LoVo (cell line): Measurements from ENCODE around the gene EML3.
"Not testable (repeated sequence)": the region's sequence is repeated elsewhere in the genome, so short reads cannot be mapped to it uniquely, and the experiment has no call there.

Source experiments
- DNase-seq: peaks from one replicate; pipeline ENCODE4 v3.0.0-alpha.2; 2016; ENCODE audit warnings: low spot score

The EML3 gene

DNA sequence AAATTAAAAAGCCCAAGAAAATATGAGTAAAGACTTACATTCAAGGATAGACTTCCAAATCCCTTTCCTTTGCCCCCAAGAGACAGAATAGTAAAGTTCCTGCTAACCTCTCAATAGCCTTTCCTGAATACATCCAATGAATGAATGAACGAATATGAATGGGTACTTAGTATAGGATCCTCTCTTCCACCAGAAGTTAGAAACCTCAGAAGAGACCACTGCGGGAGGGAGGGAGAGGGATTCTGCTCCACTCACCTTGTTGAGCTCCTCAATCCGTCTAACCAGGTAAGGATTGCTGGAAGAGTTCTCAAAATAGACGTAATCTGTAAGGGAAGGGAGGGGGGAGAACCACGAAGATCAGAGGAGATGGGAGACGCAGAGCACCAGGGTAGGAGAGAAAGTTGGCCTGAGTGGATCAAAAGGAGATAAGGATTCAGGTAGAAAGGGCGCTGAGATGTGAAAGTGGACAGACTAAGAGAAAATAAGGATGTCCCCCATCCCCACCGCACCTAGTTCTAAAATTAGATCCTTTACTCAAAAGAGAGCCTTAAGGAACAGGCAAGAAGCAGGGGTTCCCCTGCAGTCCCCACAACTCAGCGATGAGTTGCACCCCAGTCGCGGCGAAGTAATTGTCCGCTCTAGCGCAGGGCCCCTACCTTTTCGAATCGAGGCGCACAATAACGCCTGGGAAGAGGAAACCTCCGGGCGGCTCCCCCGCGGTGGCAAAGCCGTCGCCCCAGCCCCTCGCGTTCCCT is 12.0 kb downstream of the EML3 start:
- no peak for DNase-seq

DNA sequence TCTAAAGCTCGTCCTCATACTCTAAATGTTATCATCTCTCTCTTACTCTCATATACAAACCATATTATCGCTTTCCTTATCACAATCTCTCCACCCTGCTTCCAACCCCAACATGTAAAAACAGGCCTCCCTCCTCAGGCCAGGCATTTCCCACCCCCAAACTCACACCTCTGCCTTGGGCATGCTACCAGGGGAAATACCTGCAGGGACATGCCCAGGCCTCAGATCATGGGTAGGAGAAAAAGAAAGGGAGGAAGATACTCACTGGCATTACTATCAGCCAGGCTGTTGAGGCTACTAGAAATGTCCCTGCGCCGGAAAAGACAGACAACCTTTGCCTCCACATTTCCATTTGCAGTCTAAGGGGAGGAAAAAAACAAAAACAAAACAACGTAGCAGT is 12.7 kb downstream of the EML3 start:
- DNase-seq: no peak

DNA sequence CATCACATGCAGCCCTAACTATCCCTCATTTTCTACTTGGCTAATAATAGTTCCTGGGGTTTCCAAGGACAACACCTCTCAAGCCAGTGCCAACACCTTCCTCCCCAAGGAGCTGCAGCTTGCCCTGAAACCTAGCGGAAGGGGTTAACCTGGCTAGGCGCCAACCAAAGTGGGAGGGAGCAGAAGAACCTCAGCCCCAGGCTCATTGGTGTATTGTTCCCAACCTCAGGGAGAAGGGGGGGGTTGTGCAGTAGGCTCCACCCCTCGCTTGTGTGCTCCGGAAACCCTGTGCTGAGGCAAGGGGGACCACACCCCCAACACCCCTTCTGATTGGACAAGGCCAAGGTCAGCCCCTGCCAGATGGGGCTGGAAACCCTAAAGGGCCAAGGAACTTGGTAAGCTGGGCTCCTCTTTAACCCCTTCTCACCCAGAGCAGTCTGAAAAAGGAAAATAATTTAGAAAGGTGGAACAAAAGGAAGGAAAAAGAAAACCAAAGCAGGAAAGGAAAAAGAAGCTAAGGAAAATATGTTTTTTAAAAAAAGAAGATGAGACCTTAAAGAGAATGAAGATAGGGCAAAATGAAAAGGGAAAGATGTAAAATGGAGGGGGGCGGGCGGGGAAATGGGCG is 13.4 kb downstream of the EML3 start:
- DNase-seq: peak; percentile 82

DNA sequence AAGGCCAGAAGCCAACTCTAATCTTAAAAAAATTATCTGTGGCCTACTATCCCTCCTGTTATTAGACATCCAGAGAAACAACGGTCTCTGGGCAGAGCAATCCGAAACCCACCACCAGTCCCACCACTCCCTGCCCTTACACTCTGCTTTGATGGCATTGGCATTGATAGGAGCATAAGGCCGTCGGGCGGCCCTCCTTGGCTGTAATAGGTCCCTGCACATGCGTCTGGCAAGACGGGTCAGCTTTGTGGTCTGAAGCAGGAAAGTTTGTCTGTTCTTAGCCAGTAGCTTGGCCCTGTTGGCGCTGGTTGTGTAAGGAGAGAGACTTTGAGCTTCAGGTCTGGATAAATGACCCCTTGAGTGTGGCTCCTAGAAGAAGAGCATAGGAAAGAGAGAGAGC is 17.5 kb downstream of the EML3 start:
- DNase-seq: no peak

DNA sequence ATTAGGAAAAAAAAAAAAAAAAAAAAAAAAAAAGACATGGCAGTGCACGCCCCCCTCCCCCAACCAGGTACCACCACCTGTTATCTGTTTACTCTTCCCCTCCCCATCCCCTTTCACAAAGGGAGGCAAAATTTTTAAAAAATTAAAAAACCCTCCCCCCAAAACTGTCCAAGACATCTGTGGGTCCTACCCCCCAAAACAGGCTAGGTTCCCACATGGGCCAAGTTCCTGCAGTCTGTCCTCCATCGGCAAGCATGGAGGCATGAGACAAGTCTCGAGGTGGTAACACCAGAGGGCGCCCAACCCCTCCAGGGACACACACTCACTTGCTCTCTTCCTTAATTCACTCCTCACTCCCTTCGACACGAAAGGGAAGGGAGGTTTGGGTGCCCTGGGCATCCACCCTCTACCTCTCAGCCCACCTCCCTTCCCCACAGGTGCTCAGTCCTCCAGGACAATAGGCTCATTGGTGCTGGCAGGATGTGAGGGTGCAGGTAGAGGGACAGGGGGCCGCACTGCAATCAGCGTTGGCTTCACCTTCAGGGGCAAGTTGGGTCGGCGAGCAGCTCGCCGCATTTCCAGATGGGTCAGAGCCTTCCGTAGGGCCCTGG is 19.0 kb downstream of the EML3 start:
- peak; percentile 42 for DNase-seq

DNA sequence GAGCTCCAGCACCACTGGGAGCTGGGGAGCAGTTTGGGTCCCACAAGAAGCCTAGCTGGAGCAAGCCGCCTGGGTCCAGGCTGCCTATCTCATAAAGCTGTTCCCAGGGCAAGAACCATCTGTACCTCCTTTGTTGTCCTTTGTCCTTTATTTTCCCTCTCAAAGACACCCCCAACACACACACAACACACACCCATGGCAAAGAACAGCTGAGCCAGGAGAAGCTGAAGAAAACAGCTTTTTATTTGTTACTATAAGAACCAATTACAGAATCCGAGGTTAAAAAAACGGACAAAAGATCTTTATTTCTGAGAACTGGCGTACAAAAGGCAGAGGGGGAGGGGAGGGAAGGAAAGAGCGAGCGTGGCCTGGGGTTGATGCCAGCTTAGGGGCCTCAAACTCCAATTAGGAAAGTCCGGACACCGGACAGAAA is 19.6 kb downstream of the EML3 start:
- DNase-seq: no peak

DNA sequence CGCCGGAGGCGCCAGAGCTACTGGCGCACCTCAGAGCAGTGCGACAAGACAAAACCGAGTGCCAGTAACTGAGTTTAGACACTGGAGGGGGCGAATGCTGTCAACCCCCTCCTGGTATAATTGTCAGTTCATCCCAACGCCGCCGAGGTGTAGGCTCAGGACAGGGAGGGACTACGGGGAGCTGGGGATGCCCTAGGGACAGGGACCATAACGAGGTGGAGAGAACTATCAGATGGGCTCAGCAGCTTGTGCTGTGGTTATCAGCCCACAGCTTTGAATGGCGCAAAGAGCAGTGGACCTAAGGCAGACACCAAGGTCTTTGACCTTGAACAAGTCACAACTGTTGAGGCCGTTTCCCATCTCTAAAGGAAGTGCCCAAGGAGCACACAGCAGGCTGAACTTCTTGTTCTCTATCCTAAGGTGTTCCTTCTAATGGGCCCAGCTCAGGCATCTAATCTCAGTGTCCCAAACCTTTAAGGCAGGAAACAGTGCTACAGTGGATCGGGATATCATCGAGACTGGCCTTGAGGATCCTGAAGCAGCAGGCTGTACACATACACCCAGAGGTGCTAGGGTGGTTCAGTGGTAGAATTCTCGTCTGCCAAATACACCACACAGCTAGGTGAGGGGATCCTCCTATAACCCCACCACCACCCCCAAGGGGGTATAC is 20.3 kb downstream of the EML3 start:
- DNase-seq: no peak

DNA sequence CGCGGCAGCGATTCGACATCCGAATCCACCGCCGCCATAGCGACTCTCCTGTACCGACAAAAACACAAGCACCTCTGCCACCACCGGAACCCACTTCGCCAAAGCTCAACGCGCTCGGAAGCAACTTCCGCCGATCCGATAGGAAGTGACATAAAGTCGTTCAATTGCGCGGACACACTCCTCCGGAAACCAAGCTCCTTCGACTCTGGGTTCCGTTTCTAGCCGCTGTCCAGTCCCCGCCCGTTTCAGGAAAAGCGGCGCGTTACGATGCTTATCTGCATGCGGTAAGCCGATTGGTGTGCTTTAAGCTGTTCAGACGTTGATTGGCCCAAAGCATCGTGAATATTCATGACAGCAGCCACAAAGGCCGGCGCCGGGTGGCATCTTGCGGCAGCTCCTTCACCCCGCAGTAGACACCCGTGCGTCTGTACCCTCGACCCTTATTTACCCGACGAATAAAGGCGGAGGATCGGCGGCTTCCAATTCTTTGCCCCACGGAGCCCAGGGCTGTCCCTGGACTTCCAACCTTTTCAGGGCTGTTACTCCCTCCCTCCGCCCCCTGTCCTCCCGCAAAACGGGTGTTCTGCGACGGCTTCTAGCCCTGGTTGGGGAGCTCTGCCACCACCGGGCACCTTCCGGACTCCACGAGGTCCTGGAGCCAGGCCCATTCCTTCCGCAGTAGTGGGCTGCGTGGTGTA is 21.0 kb downstream of the EML3 start, which contains the start of gene TUT1:
Gene TUT1 (minus strand): TSS at position 76 of the 698 bp plus-strand sequence. CDS start 38 bp downstream, at position 38.
- DNase-seq: peak; percentile 99

DNA sequence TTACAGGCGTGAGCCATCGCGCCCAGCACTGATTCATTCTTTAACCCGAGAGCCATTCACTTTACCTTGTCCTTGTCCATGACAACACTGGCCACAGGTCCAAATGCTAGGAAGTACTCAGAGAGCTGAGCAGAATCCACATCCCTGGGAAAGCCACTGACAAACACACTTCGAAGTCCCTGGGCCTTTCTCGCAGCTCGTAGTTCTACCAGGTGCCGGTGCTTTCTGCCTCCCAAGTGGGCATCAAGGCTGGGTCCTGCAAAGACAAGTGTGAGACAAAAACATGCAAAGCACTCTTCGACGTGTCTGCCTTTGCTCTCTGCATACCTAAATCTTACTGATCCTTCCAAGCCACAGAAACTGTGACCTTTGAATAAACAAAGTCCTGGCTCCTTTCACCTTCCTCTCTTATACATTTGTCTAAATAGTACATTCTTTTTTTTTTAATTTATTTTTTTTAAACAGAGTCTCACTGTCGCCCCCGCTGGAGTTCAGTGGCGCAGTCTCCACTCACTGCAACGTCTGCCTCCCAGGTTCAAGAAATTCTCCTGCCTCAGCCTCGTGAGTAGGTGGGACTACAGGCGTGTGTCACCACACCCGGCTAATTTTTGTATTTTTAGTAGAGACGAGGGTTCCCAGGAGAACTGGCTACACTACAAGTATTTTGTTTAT is 23.5 kb downstream of the EML3 start:
- no peak for DNase-seq

DNA sequence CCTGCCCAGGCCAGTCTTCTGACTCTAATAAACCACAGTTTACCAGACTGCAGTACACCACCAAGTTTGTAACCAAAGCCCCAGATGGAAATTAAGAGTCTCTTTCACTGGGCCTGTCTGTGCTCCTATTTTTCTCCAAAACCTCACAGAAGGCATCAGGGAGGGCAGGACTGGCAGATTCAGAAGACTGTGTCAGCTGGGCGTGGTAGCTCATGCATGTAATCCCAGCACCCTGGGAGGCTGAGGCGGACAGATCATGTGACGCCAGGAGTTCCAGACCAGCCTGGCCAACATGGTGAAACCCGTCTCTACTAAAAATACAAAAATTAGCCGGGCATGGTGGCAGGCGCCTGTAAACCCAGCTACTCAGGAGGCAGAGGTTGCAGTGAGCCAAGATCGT is 27.2 kb downstream of the EML3 start:
- DNase-seq: not testable (repeated sequence)

DNA sequence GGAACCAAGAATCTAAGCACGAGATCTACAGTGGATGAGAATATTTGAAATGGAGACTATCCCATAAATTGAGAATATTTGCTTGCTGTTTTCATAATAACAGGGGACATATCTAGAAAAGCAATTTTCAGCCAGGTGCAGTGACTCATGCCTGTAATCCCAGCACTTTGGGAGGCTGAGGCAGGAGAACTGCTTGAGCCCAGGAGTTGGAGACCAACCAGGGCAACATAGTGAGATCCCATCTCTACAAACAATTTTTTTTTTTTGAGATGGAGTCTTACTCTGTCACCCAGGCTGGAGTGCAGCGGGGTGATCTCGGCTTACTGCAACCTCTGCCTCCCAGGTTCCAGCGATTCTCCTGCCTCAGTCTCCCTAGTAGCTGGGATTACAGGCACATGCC is 30.8 kb downstream of the EML3 start:
- DNase-seq: not testable (repeated sequence)

DNA sequence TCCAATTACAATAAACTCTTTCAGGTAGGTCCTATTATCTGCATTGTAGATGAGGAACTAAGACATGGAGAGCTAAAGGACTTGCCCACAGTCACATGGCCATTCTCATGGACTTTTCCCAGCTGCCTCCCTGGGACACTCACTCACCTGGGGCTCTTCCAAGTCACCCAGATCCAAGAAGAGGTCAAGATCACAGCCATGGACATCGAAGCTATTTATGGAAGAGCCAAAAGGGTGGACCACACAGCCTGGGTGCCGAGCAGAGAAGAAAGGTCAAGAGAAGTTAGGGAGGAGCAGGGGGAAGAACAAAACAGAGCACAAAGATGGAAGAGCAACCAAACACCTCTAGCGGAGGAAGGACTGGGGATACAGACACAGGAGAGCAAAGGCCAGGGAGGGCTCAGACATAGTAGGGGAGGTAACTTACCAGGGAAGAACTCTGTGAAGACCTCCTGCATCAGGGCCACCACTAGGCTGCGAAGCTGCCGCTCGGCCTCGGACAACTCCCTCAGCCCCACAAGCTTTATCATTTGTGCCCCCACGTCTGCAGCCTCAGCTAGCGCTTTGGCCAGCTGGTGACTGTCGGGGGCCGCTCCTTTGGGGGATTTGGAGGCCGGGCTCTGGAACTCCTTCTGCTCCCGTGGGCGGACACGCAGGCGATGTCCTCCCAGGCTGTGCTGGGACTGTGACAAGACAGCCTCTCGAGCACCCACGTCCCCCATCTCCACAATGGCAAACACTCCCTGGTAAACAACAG is 31.4 kb downstream of the EML3 start:
- DNase-seq: no peak

DNA sequence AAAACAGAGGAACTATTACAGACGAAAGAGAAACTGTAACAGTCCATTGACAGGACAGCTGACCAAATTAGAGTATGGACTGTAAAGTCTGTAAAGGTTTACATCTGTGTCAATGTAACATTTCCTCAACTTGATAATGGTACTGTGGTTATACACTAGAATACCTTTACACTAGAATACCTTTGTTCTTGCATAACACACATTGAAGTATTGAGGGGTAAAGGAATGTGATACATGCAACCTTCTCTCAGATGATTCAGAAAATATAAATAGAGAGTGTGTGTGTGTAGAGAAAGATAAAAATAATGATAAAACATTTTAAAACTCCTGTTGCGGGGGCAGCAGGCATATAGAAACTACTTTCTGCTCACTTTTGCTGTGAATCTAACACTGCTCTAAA is 33.3 kb downstream of the EML3 start:
- DNase-seq: no peak

DNA sequence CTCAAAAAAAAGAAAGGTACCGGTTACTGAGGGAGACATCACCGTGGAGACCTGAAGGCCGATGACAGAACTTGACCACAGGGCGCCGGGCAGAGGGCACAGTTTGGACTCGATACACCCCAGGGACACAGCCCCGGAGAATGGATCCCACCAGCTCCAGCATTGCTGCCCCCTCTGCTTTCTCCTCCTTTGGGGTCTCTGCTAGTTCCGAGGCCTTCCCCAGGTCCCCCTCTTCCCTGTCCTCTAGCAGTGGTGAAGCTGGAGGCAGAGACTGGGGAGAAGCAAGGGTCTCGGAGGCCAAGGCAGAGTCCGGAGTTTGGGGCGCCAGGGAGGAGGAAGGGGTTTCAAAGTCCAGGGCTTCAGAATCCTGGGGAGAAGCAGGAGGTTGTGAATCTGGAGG is 34.0 kb downstream of the EML3 start:
- no peak for DNase-seq

DNA sequence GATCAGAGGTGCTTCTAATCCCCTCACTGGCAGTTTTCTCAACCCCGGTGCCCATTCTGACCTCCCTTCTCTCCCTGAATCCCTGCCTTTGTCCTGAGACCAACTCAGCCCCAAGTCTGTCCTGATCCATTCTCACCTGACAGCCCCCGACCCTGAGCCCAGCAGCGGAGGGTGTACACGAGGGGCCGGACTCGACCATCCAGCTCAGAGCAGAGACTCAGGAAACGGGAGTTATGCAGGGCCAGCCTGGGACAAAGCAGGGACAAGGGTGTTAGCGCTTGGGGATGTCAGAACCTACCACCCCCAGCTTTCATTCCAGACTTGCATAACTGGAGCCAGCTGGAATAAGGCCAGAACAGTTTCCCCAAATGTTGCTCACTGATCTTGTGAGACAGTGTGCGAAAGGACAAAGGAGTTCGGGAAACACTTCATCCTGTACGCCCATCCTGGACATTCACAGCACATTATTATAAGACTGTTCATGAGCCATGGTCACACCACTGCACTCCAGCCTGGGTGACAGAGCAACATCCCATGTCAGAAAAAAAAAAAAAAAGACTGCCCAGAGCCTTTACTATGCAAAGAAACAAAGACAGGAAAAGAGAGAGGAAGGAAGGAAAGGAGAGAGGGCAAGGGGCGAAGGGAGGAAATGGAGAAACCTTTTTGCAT is 35.4 kb downstream of the EML3 start:
- no peak for DNase-seq

DNA sequence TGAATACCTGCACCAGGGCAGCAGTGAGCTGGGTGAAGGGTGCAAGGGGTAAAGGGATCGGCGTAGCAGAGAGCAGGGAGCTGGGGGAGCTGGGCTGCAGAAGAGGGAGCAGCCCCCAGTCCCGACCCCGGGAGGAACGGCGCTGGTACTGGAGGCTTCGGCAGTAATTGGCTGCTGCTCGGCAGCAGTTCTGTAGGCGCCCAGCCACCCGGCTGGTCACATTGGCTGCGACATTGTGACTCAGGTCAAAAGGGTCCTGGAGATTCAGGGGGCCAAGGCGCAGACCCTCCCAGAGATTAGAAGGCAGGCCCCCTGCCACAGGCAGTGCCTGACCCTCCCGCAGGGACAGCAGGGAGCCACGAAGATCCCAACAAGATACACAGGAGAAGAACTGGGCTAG is 36.7 kb downstream of the EML3 start:
- DNase-seq: no peak

DNA sequence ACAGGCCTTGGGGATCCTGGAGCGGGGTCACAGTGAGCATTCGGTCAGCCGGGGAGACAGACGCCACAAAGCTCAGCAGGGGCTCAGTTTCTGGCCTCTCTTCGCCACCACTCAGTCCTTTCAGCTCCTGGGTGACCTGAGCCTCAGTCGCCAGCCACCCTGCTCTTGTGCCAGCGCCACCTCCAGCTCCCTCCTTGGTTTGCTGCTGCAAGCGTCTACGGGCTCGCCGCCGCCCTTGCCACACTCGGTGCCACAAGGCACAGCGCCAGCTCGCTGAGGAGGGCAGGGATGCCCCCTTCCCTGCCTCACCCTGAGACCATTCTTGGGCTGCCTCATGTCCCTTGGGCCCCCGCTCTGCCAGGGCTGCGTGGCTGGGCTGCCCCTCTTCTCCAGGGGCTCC is 37.4 kb downstream of the EML3 start:
- no peak for DNase-seq

DNA sequence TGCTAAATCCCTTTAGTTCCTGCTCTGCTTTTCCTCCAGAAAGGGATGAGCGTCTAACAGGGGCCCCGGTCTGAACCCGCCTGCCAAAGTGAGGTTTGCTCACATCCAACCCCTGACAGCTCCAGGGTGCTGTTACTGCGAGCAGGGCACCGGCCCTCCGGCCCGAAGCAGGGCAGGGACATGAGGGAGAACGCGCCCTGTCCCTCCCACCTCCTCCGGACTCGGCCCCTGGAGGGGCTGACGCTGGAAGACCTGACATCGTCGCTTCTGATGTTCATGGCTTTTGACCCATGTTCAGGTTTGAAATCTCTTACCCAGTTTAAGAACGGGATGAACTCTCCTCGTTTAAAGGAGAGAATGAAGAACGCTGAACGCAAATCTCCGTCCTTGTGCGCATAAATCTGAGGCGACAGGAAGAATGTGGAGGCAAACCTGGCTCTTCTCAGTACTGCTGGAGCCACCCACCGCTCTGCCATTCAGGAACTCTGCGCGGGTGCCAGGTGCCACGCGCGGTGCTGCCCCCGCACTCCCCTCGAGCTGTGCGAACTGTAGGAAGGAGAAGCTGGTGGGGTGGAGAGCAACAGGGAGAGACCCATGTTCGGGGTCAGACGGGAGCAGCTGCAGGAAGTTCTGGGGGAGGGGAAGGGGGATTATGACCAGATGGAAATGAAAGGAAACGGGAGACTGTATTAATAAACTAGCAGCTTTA is 38.1 kb downstream of the EML3 start:
- no peak for DNase-seq

DNA sequence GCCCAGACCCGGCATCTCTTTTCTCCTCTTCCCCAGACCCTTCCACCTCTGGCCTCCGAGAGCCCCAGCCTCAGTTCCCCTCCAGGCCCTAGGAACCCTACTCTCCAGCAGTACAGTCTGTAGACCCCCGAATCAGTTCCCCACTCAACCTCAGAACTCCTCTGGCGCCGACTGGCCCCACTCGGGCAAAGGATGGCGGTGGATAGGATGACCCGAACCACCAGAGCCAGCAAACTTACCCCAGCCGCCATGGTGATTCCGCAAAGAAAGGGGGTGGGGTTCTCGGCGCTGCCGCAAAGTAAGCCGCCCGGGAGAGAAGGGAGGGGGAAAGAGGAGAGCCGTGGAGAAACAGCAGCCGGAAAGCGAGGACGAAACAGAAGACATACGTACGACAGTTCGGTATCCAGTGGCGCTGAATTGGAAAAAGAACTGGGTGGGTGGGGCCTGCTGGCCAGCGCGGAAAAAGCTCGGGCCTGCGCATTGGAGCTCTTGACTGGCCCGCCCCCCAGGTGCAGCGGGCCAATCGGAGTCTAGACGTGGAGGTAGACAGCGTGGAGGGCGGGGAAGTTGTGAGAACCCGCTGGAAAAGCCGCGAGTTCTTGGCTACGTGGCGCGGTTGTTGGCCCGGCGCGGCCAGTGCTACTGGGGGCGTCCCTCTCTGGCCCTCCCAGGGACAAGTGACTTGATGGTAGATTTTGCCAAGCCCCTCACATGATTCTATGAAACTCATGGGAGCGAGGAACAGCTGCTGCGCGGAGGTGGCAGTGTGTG is 38.8 kb downstream of the EML3 start, which contains the start of gene EEF1G:
Gene EEF1G (minus strand): TSS at position 300 of the 771 bp plus-strand sequence. CDS start 49 bp downstream, at position 251.
- peak; percentile 99 for DNase-seq
